Tibial nerve (tissue), 4 donors: ENCODE data around the gene KCTD7.

Source experiments
- CTCF ChIP-seq, 5 experiments: fragments of 200-600 bp in 3 of 5; fragments of 450-650 bp in 2 of 5; sonication (generic) in 3 of 5; IDR thresholded peaks; one replicate each; pipeline ENCODE4 v1.5.1; 2016 to 2019; ENCODE audit warnings: antibody characterized with exemption in 5 of 5, mild to moderate bottlenecking in 3 of 5, moderate library complexity in 2 of 5
- EP300 ChIP-seq, 2 donors: sonication (generic); formaldehyde crosslinking; IDR thresholded peaks; one replicate each; pipeline ENCODE4 v1.6.1; 2017; ENCODE audit warnings: antibody characterized with exemption in 2 of 2, mild to moderate bottlenecking in 1 of 2

DNA sequence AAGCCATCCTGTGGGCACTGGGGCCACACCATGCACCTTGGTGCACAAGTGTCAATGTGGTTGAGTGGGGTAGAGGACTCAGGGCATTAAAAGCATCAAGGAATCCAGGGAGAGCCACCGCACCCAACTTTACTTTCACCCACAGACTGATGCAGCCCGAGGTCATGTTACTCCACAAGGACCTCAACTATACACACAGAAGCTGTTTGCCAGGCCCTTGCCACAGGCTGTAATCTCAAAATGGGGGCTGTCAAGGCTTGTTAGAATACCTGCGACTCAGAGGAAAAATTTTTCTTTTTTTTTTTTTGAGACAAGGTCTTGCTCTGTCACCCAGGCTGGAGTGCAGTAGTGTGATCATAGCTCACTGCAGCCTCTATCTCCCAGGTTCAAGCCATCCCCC lies 26.5 kb upstream of the KCTD7 start:
- TF ChIP-seq CTCF (IDR thresholded peaks at IDR 0.05) (no peak), EP300 (IDR thresholded peaks at IDR 0.05) (no peak)
